ENCODE data around the gene RPL3.

DNA sequence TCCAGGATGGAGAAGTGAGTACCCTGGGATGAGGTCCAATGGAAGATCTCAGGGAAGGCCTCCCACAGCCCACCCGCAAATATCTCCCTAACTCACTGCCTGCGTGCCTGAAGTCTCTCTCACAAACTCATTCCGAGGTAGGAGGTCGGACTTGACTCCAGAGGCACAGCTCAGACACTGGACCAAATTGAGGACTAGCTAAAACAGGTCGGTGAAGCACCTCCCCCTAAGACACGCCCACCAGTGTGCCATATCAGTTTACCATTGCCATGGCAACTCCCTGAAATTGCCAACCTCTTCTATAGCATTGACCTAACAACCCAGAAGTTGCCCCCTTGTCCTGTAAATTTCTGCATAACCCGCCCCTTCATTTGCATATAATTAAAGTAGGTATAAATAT, 17.5 kb downstream of the RPL3 start:
- TF ChIP-seq POLR2AphosphoS5 (IDR thresholded peaks at IDR 0.05; ENCODE audit: low read depth, low read length) = no peak
- TF ChIP-seq POLR2A (IDR thresholded peaks at IDR 0.05; ENCODE audit: low read depth, low read length) = no peak
- no peak for TF ChIP-seq TAF1 (IDR thresholded peaks at IDR 0.05; ENCODE audit: borderline replicate concordance, low read depth, low read length)

Measured in GM12892 (cell line).